GM18505 (cell line): ENCODE measurements around the gene DGCR8.

Experiments
- ATAC-seq: cut with Tn5 transposase; IDR thresholded peaks from one replicate; pipeline ENCODE4 v1.9.1; 2021; ENCODE audit not compliant: unreplicated experiment
- POLR2A ChIP-seq: IDR thresholded peaks from 4 replicates; pipeline ENCODE4 v1.6.1; 2011; ENCODE audit warnings: borderline replicate concordance; ENCODE audit not compliant: insufficient read depth, insufficient read length; ENCODE audit errors: extremely low read depth

DGCR8 gene

GRCh38 chr22:20056161-20056560 is 23.9 kb upstream of the DGCR8 start:
- TF ChIP-seq POLR2A: no peak
- ATAC-seq: no peak

GRCh38 chr22:20056696-20057386 is 23.2 kb upstream of the DGCR8 start:
- no peak for TF ChIP-seq POLR2A
- ATAC-seq: no peak

DNA sequence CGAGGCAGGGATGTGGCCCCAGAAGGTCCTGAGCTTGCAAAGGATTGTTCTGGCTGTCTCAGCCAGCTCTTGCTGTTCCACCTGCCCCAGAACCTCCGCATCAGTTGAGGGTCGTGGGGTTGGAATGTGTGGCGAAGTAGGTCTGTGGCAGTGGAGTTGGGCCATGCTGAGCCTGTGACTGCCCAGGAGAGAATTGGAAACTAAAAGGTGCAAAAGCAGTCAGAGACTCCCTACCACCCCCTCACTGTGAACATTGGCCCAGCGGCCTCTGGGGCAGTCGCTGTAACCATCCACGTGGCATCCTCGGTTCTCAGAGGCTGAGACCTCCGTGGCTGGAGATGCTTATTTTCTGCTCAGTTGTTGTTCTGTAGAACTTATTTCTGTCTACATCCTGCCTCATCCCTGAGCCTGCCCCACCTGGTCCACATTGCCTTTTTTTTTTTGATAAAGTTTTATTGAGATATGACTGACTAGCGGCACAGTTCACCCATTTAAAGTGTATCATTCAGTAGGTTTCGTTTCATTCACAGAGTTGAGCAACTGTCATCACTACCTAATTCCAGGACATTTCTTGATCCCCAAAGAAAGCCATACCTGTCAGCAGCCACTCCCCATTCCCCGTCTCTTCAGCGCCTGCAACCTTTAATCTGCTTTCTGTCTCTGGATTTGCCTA is 22.3 kb upstream of the DGCR8 start:
- TF ChIP-seq POLR2A: no peak
- no peak for ATAC-seq

DNA sequence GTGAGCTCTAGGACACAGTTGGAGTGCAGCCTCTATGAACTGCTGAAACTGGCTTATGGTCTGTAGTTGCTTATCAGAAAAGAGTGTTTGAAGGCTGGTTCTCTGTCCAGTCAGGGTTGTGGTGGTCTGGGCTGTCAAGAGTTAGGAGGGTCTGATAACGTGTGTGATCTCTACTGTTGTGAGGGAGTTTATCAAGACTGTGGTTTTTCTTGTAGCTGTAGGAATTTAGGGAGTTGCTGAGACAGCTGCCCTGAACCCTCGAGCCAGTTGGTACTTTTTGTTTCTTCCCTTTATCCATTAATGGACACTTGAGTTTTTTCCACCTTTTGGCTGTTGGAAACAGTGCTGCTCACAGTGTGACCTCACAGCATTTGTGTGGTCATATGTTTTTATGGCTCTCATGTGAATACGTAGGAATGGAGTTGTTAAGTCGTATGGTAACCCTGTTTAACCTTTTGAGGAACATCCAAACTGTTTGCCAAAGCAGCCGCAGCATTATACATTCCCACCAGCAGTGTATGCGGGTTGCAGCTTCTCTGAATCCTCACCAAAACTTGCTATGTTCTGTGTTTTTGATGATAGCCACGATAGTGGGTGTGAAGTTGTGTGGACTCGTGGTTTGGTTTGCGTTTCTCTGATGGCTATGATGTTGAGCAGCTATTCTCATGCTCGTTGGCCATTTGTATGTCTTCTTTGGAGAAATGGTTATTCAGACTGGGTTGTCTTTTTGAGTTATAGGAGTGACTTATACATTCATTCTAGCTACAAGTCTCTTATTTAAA is 20.9 kb upstream of the DGCR8 start:
- ATAC-seq: no peak
- TF ChIP-seq POLR2A: no peak

DNA sequence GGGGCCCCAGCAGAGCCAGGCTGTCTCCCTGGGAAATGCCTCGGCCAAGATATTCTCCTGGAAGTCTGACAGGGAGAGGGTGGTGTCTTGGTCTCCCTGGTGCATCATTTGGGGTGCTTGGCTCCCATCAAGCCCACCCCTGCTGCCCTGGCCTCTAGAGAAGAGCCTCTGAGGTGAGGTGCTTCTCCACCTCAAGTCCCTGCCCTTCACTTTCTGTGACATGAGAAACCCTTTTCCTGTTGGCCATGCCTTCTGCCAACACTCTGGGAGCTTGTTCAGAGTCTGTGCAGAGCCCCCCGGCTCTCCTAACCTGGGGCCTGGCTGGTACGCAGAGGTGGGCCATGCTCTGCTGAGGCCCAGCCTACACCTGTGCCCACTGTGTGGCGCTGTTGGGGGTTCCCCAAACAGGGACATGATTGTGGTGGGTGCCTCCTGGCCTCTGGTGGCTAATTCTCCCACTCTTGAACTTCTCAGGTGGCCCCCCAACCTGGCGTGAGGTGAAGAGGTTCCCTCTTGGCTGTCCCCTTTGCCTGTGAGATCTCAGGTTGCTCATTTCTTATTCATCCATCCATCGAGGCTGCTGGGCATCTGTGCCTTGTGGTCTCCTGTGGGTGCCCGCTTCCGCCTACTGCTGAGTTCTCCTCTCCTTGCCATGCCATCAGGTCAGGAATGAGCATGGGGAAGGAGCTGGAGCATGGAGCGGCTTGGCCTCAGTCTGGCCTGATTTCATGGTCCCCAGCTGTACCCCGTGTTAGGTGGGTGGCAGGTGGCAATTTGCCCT is 19.2 kb upstream of the DGCR8 start:
- ATAC-seq: no peak
- TF ChIP-seq POLR2A: no peak

DNA sequence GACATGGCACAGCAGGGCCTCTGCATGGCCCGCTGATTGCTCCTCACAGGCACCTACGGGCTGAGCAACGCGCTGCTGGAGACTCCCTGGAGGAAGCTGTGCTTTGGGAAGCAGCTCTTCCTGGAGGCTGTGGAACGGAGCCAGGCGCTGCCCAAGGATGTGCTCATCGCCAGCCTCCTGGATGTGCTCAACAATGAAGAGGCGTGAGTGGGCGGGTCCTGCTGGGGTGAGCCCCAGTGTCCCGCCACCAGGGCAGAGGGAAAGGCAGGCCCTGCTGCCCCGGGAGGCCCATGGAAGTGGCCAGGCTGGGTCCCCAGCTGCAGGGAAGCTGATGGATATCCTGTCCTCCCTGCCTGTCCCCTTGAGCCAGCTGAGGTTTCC is 18.6 kb upstream of the DGCR8 start:
- TF ChIP-seq POLR2A: no peak
- ATAC-seq: no peak

GRCh38 chr22:20062043-20062765 is 17.8 kb upstream of the DGCR8 start:
- ATAC-seq: no peak
- no peak for TF ChIP-seq POLR2A

DNA sequence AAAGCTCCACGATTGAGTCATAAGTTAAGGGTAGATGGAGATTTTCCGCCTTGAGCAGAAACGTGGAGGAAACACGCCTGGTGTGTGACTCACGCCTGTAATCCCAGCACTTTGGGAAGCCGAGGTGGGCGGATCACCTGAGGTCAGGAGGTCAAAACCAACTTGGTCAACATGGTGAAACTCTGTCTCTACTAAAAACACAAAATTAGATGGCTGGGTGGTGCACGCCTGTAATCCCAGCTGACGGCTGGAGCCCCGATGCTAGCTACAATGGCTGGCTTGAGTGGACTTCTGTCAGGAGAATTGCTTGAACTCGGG is 17.3 kb upstream of the DGCR8 start:
- ATAC-seq: no peak
- TF ChIP-seq POLR2A: no peak

- no peak for ATAC-seq
- TF ChIP-seq POLR2A: no peak
Measured at GRCh38 chr22:20063271-20064139, 16.5 kb upstream of the DGCR8 start.

DNA sequence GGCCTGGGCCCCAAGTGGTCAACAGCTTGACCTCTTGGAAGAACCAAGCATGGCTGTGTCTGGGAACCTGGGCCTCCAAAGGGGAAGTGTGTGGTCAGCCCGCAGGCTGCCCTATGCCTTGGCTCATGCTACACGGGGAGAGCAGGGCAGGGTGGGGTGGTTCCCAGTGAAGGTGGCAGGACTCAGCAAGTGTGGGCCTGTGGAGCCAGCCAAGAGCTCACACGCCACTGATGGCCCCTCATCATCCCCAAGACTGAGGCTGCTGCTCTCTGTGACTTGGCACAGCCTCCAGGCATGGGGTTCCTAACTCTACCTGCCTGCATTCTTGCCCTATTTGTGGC is 15.9 kb upstream of the DGCR8 start:
- ATAC-seq: no peak
- no peak for TF ChIP-seq POLR2A

GRCh38 chr22:20064545-20065262 is 15.3 kb upstream of the DGCR8 start:
- TF ChIP-seq POLR2A: no peak
- ATAC-seq: no peak
